SU-DHL-6 (cell line): ENCODE data around the gene LKAAEAR1.

Source experiments
- EZH2phosphoT487 ChIP-seq: fragments of 200-600 bp; sonication (generic), shearing (Covaris generic); conservative IDR thresholded peaks from 2 replicates; pipeline ENCODE4 v1.6.1; 2018; ENCODE audit warnings: mild to moderate bottlenecking, antibody characterized with exemption, low read length, moderate library complexity, mixed read lengths
- TF ChIP-seq, protein P1 (sequence below): fragments of 200-600 bp; sonication (generic); IDR thresholded peaks from one replicate; pipeline ENCODE4 v1.5.1; 2017; ENCODE audit warnings: antibody characterized with exemption, mild to moderate bottlenecking, low read length, moderate library complexity; ENCODE audit not compliant: insufficient read depth, poor library complexity, severe bottlenecking

DNA sequence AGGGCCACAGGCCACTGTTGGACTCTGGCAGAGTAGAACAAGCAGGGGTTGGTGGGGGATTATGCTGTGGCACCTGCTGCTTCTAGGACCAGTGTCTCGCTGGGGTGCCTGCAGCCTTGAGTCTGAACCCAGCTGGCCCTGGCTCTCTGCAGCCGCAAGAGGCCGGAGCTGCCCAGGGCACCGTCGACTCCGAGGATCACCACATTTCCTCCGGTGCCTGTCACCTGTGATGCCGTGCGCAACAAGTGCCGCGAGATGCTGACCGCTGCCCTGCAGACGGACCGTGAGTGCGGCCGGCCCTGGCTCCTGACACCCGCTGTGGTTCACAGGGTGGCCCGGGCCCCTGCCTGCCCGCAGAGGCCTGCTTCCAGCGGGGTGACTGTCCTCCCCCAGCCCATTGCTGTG, 15.0 kb downstream of the LKAAEAR1 start:
- TF ChIP-seq, protein P1, sequence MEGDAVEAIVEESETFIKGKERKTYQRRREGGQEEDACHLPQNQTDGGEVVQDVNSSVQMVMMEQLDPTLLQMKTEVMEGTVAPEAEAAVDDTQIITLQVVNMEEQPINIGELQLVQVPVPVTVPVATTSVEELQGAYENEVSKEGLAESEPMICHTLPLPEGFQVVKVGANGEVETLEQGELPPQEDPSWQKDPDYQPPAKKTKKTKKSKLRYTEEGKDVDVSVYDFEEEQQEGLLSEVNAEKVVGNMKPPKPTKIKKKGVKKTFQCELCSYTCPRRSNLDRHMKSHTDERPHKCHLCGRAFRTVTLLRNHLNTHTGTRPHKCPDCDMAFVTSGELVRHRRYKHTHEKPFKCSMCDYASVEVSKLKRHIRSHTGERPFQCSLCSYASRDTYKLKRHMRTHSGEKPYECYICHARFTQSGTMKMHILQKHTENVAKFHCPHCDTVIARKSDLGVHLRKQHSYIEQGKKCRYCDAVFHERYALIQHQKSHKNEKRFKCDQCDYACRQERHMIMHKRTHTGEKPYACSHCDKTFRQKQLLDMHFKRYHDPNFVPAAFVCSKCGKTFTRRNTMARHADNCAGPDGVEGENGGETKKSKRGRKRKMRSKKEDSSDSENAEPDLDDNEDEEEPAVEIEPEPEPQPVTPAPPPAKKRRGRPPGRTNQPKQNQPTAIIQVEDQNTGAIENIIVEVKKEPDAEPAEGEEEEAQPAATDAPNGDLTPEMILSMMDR: no peak
- no peak for TF ChIP-seq EZH2phosphoT487
